Neuronal stem cell (in vitro differentiated cells): ENCODE data around the gene ARHGAP18.

ENCODE experiments used
- DNase-seq: peaks from one replicate; pipeline ENCODE4 v3.0.0-alpha.2; 2013; ENCODE audit warnings: low spot score
- H2AFZ ChIP-seq: one replicate; pipeline ENCODE4 v1.6.1; 2013; ENCODE audit warnings: mild to moderate bottlenecking, low read length, inconsistent platforms
- H2AK5ac ChIP-seq: 2 replicates; pipeline ENCODE4 v1.6.1; 2013; ENCODE audit warnings: low read depth, mild to moderate bottlenecking, inconsistent platforms, low read length, moderate library complexity, mixed read lengths
- H2BK120ac ChIP-seq: 2 replicates; pipeline ENCODE4 v1.6.1; 2013; ENCODE audit warnings: low read depth, mild to moderate bottlenecking, inconsistent platforms, low read length, moderate library complexity, mixed read lengths
- H2BK12ac ChIP-seq: one replicate; pipeline ENCODE4 v1.6.1; 2013; ENCODE audit warnings: low read length, inconsistent platforms
- H2BK15ac ChIP-seq: 2 replicates; pipeline ENCODE4 v1.6.1; 2013; ENCODE audit warnings: mild to moderate bottlenecking, low read length, inconsistent platforms, mixed read lengths
- H2BK5ac ChIP-seq: one replicate; pipeline ENCODE4 v1.6.1; 2013; ENCODE audit warnings: inconsistent platforms, mild to moderate bottlenecking, low read length, moderate library complexity
- H3K14ac ChIP-seq: one replicate; pipeline ENCODE4 v1.6.1; 2013; ENCODE audit warnings: low read length, inconsistent platforms
- H3K18ac ChIP-seq: 2 replicates; pipeline ENCODE4 v1.6.1; 2013; ENCODE audit warnings: low read length, inconsistent platforms
- H3K23ac ChIP-seq: 2 replicates; pipeline ENCODE4 v1.6.1; 2013; ENCODE audit warnings: low read depth, mild to moderate bottlenecking, mixed read lengths, low read length, inconsistent platforms; ENCODE audit not compliant: poor library complexity
- H3K27ac ChIP-seq: replicated peaks from 3 replicates; pipeline ENCODE4 v1.5.1; 2013; ENCODE audit warnings: low read length, inconsistent platforms
- H3K27me3 ChIP-seq, 3 experiments: 2 replicates each; pipeline ENCODE4 v1.6.1; 2013; ENCODE audit warnings: low read length in 3 of 3, mild to moderate bottlenecking in 2 of 3, inconsistent platforms in 1 of 3, low read depth in 1 of 3, mixed read lengths in 1 of 3, moderate library complexity in 1 of 3; ENCODE audit not compliant: control insufficient read depth in 3 of 3, insufficient read depth in 3 of 3
- H3K36me3 ChIP-seq, 2 donors: replicated peaks in 1 of 2; 2 replicates each; pipeline ENCODE4 v1.6.1; 2013; ENCODE audit warnings: low read length in 2 of 2; ENCODE audit not compliant: control insufficient read depth in 2 of 2, insufficient read depth in 2 of 2
- H3K4ac ChIP-seq: 2 replicates; pipeline ENCODE4 v1.6.1; 2013; ENCODE audit warnings: inconsistent platforms, mild to moderate bottlenecking, low read length, moderate library complexity
- H3K4me1 ChIP-seq, 2 donors: 1 replicate in 1 of 2; 2 replicates in 1 of 2; pipeline ENCODE4 v1.6.1; 2013; ENCODE audit warnings: low read length in 2 of 2, low read depth in 1 of 2; ENCODE audit not compliant: control insufficient read depth in 2 of 2, insufficient read depth in 1 of 2
- H3K4me2 ChIP-seq: one replicate; pipeline ENCODE4 v1.6.1; 2013; ENCODE audit warnings: mild to moderate bottlenecking, low read length, inconsistent platforms; ENCODE audit not compliant: insufficient read depth, poor library complexity, severe bottlenecking
- H3K4me3 ChIP-seq, 2 donors: 2 replicates each; pipeline ENCODE4 v1.5.1; 2013; ENCODE audit warnings: low read length in 2 of 2, mild to moderate bottlenecking in 2 of 2, inconsistent platforms in 1 of 2, moderate library complexity in 1 of 2
- H3K79me1 ChIP-seq: one replicate; pipeline ENCODE4 v1.6.1; 2013; ENCODE audit warnings: low read depth, mild to moderate bottlenecking, inconsistent platforms, low read length, moderate library complexity
- H3K9ac ChIP-seq: one replicate; pipeline ENCODE4 v1.6.1; 2013; ENCODE audit warnings: mild to moderate bottlenecking, low read depth, low read length, inconsistent platforms; ENCODE audit not compliant: poor library complexity
- H3K9me3 ChIP-seq, 2 donors: replicated peaks in 1 of 2; 2 replicates each; pipeline versions ENCODE3 to v1.6.1; 2013; ENCODE audit warnings: low read length in 2 of 2, mild to moderate bottlenecking in 2 of 2, inconsistent platforms in 1 of 2, low read depth in 1 of 2, mixed read lengths in 1 of 2, moderate library complexity in 1 of 2; ENCODE audit not compliant: control insufficient read depth in 2 of 2, insufficient read depth in 1 of 2
- H4K8ac ChIP-seq: one replicate; pipeline ENCODE4 v1.6.1; 2013; ENCODE audit warnings: low read depth, mild to moderate bottlenecking, inconsistent platforms, low read length, moderate library complexity
- H4K91ac ChIP-seq: one replicate; pipeline ENCODE4 v1.6.1; 2013; ENCODE audit warnings: low read length, low read depth, mild to moderate bottlenecking, inconsistent platforms; ENCODE audit not compliant: poor library complexity
- WGBS, 2 donors: extraction: QIAGEN DNeasy Blood & Tissue Kit; methylation state at CpG; one replicate each; pipeline ENCODE4 v1.1.7; 2013; ENCODE audit warnings: missing lambda C conversion rate in 2 of 2, mixed read lengths in 1 of 2; ENCODE audit not compliant: insufficient read length in 2 of 2, insufficient replicate concordance in 1 of 2; ENCODE audit errors: extremely low coverage in 2 of 2; 5-methylcytosine and 5-hydroxymethylcytosine counted together

Gene ARHGAP18

DNA sequence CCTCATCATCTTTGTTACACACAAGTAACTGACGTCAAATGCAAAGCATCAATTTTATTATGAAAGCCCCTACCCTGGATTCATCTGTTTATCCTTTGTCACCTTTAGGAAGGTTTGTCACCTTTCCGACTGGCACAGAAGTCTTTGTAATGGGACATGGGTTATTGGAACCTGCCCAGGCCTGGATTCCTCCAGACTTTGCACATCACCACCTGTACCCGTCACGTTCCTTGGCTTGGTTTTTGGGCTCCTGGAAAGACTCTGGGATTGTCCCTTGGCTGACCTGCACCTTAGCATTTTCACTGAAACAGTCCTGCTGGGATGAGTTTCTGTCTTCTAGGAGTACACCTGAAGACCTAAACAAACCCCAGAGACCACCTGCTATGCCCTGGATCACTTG lies 15.4 kb upstream of the ARHGAP18 start:
- Histone ChIP-seq H3K9me3 (no peaks in the 10 kb centered on the region), H2BK12ac (no peak overlapping the region), H2BK120ac (no peak overlapping the region), H2AK5ac (no peak overlapping the region), H3K4me3 (no peak overlapping the region), H2AFZ (no peak overlapping the region), H3K4me2 (no peak overlapping the region), H3K18ac (no peak overlapping the region), H3K36me3 (no peaks in the 10 kb centered on the region), H2BK15ac (no peak overlapping the region), H3K14ac (no peak overlapping the region), H2BK5ac (no peak overlapping the region), H4K91ac (no peak overlapping the region), H3K4me1 (no peaks in the 10 kb centered on the region), H4K8ac (no peak overlapping the region), H3K79me1 (no peaks in the 10 kb centered on the region), H3K27me3 (no peaks in the 10 kb centered on the region), H3K23ac (no peak overlapping the region), H3K27ac (no peak overlapping the region), H3K9ac (no peak overlapping the region), H3K4ac (no peak overlapping the region)
- no CpG with 5 or more reads among the region's 4 CpGs for WGBS, 2 donors
- no peak for DNase-seq

DNA sequence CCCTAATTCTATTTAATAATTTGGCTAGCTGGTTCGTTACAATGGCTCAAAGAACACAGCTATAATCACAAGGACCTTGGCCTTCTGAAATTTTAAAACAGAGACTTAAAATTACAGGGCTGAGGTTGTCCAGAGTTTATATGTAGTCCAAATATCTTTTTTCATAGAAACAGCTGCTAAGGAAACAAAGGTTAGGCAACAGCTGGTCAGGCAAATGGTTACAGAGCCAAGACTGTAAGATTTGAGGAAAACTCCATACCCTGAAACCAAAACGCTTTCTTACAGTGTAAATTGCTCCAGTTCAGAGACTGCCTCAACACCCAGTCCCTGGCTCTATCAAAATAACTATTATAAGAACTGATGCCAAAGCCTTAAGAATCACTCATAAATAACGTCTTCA lies 9.7 kb upstream of the ARHGAP18 start:
- WGBS, 2 donors, result 100% methylated on average over 1 of the region's 3 CpGs; no CpG with 5 or more reads in 1 of the 2 donors
- Histone ChIP-seq H2AFZ (no peak overlapping the region), H3K27me3 (no peaks in the 10 kb centered on the region), H3K4me2 (no peak overlapping the region), H4K91ac (no peak overlapping the region), H3K27ac (no peak overlapping the region), H3K36me3 (no peaks in the 10 kb centered on the region), H3K9ac (no peak overlapping the region), H2AK5ac (no peak overlapping the region), H2BK15ac (no peak overlapping the region), H3K4me3 (no peak overlapping the region), H3K18ac (no peak overlapping the region), H2BK12ac (no peak overlapping the region), H2BK120ac (no peak overlapping the region), H3K4ac (no peak overlapping the region), H3K79me1 (no peaks in the 10 kb centered on the region), H3K9me3 (no peaks in the 10 kb centered on the region), H4K8ac (no peak overlapping the region), H3K23ac (no peak overlapping the region), H3K14ac (no peak overlapping the region), H2BK5ac (no peak overlapping the region), H3K4me1 (no peaks in the 10 kb centered on the region)
- DNase-seq, result no peak

DNA sequence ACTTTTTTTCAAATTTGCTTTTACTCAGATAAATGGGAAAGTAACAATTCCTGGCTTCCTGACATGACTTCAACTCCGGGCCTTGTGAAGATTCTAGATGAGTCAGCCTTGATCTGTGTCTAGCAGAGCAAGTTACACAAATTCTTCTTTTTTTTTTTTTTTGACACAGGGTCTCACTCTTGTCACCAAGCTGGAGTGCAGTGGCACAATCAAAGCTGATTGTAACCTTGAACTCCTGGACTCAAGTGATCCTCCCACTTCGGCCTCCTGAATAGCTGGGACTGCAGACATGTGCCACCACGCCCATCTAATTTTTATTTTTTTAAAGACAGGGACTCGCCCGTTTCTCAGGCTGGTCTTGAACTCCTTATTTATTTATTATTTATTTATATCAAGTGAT lies 7.3 kb upstream of the ARHGAP18 start:
- Histone ChIP-seq H4K91ac (no peak overlapping the region), H3K23ac (no peak overlapping the region), H3K9ac (no peak overlapping the region), H3K79me1 (no peaks in the 10 kb centered on the region), H2BK15ac (no peak overlapping the region), H3K14ac (no peak overlapping the region), H3K4me2 (no peak overlapping the region), H3K27ac (no peak overlapping the region), H3K4ac (no peak overlapping the region), H2BK5ac (no peak overlapping the region), H4K8ac (no peak overlapping the region), H2BK12ac (no peak overlapping the region), H3K4me3 (no peak overlapping the region), H2BK120ac (no peak overlapping the region), H3K36me3 (no peaks in the 10 kb centered on the region), H2AK5ac (no peak overlapping the region), H3K18ac (no peak overlapping the region), H2AFZ (no peak overlapping the region), H3K27me3 (no peaks in the 10 kb centered on the region), H3K4me1 (no peaks in the 10 kb centered on the region), H3K9me3 (no peaks in the 10 kb centered on the region)
- DNase-seq, result no peak
- WGBS, 2 donors, result no CpG with 5 or more reads among the region's 5 CpGs

DNA sequence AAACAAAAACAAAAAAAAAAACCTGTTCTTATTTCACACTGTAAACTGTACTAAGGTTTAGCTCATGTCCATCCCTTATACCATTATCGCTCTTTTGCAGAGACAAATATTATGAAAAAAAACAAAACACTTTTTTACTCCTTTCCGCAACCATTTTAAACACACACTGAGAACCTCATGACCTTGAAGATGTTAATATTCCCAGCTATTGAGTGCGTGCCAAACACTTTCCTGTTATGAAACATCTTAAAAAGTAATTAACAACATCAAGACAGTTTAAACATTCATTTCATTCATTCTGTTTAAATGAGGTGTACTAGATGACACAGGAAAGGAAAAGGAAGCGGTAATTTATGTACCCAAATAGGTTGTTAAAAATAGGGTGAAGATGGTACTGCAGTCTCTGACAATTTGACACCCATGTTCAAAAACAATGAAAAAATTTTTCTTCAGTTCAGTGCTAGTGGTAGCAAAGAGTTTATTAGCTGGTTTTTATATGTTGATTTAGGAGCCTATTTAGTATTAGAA lies 3.9 kb upstream of the ARHGAP18 start:
- no peak overlapping the region for H2BK120ac ChIP-seq
- H3K27me3 ChIP-seq, result no peaks in the 10 kb centered on the region
- no peak overlapping the region for H2AK5ac ChIP-seq
- H2AFZ ChIP-seq, result no peak overlapping the region
- H3K9ac ChIP-seq, result no peak overlapping the region
- H3K14ac ChIP-seq, result no peak overlapping the region
- no peak overlapping the region for H2BK5ac ChIP-seq
- H3K23ac ChIP-seq, result no peak overlapping the region
- H3K4ac ChIP-seq, result no peak overlapping the region
- H3K4me2 ChIP-seq, result no peak overlapping the region
- peaks cover 5 to 7% of the 10 kb centered on the region in 2 donors for H3K4me1 ChIP-seq
- no peaks in the 10 kb centered on the region for H3K36me3 ChIP-seq
- H3K79me1 ChIP-seq, result no peaks in the 10 kb centered on the region
- H3K18ac ChIP-seq, result no peak overlapping the region
- H3K9me3 ChIP-seq, result no peaks in the 10 kb centered on the region
- no peak for DNase-seq
- no peak overlapping the region for H2BK15ac ChIP-seq
- no peak overlapping the region for H2BK12ac ChIP-seq
- WGBS, 2 donors, result 100% methylated on average over 2 of the region's 4 CpGs; no CpG with 5 or more reads in 1 of the 2 donors
- no peak overlapping the region for H4K8ac ChIP-seq
- H4K91ac ChIP-seq, result no peak overlapping the region
- no peak overlapping the region for H3K27ac ChIP-seq
- no peak overlapping the region for H3K4me3 ChIP-seq
